Fibroblast of lung (primary cell): ENCODE results near the gene CALR3. TPM values are rescaled to one million over a fixed set of nuclear protein-coding genes. Genes with fewer than 3 reads are reported as not detected.

Experiments used
- DNase-seq, 2 donors: peaks; one replicate each; pipeline versions ENCODE4 v3.0.0 to v3.0.0-alpha.2; 2010; ENCODE audit warnings: low read depth in 2 of 2
- H2AFZ ChIP-seq: 2 replicates; pipeline ENCODE4 v1.5.1; 2012; ENCODE audit warnings: low read length, control low read depth, inconsistent platforms
- H3K27ac ChIP-seq: 2 replicates; pipeline ENCODE4 v1.5.1; 2011; ENCODE audit warnings: low read length, control low read depth; ENCODE audit not compliant: insufficient read depth
- H3K27me3 ChIP-seq: 2 replicates; pipeline ENCODE4 v1.5.1; 2011; ENCODE audit warnings: mild to moderate bottlenecking, low read length; ENCODE audit not compliant: control insufficient read depth, insufficient read depth
- H3K36me3 ChIP-seq: 2 replicates; pipeline ENCODE4 v1.5.1; 2011; ENCODE audit warnings: low read length; ENCODE audit not compliant: control insufficient read depth, insufficient read depth
- H3K4me1 ChIP-seq: 2 replicates; pipeline ENCODE4 v1.5.1; 2011; ENCODE audit warnings: low read length; ENCODE audit not compliant: control insufficient read depth, insufficient read depth; ENCODE audit errors: extremely low read depth
- H3K4me2 ChIP-seq: 2 replicates; pipeline ENCODE4 v1.5.1; 2011; ENCODE audit warnings: low read length, control low read depth; ENCODE audit not compliant: insufficient read depth; ENCODE audit errors: extremely low read depth
- H3K4me3 ChIP-seq, 4 experiments: fragments of 200-600 bp in 1 of 4; sonication (generic) in 1 of 4; replicated peaks in 1 of 4; 2 replicates each; pipeline ENCODE4 v1.5.1; 2011 to 2016; ENCODE audit warnings: low read length in 4 of 4, low read depth in 3 of 4, mild to moderate bottlenecking in 3 of 4, control low read depth in 2 of 4, inconsistent platforms in 1 of 4, mixed read lengths in 1 of 4; ENCODE audit not compliant: insufficient read depth in 1 of 4; ENCODE audit errors: control extremely low read depth in 1 of 4
- H3K79me2 ChIP-seq: 2 replicates; pipeline ENCODE4 v1.5.1; 2012; ENCODE audit warnings: mild to moderate bottlenecking, low read length, inconsistent platforms; ENCODE audit not compliant: control insufficient read depth, insufficient read depth
- H3K9ac ChIP-seq: 2 replicates; pipeline ENCODE4 v1.5.1; 2011; ENCODE audit warnings: mild to moderate bottlenecking, low read length, control low read depth; ENCODE audit not compliant: insufficient read depth
- H3K9me3 ChIP-seq: 2 replicates; pipeline ENCODE4 v1.5.1; 2012; ENCODE audit warnings: low read depth, low read length; ENCODE audit not compliant: control insufficient read depth, insufficient read depth
- H4K20me1 ChIP-seq: 2 replicates; pipeline ENCODE4 v1.5.1; 2011; ENCODE audit warnings: low read length; ENCODE audit not compliant: control insufficient read depth, insufficient read depth; ENCODE audit errors: extremely low read depth
- EZH2 ChIP-seq: IDR thresholded peaks from 2 replicates; pipeline ENCODE4 v1.5.1; 2012; ENCODE audit warnings: low read length, control low read depth, mild to moderate bottlenecking; ENCODE audit errors: missing control alignments
- polyA plus RNA-seq, 2 donors: library from polyadenylated mRNA; depleted of rRNA in 1 of 2; stranded (reverse) in 1 of 2; unstranded in 1 of 2; fragments of >200 nt; gene quantifications; 2 replicates each; pipeline ENCODE4 v1.2.1, GENCODE V29; 2011 to 2012; ENCODE audit warnings: missing spikeins in 1 of 2
- total RNA-seq: library from RNA; depleted of rRNA; stranded (reverse); fragments of >200 nt; gene quantifications from 2 replicates; pipeline ENCODE4 v1.2.1, GENCODE V29; 2014
- TF ChIP-seq, protein P1 (sequence below), 2 donors: IDR thresholded peaks in 1 of 2; conservative IDR thresholded peaks in 1 of 2; 1 replicate in 1 of 2; 2 replicates in 1 of 2; pipeline ENCODE4 v1.5.1; 2011 to 2012; ENCODE audit warnings: low read length in 2 of 2, control low read depth in 1 of 2, inconsistent platforms in 1 of 2, low read depth in 1 of 2, mild to moderate bottlenecking in 1 of 2

CALR3 gene
- total and polyA plus RNA-seq, 2 donors (not counting 1 experiment from before 2014, with no cell fraction given) = not detected

DNA sequence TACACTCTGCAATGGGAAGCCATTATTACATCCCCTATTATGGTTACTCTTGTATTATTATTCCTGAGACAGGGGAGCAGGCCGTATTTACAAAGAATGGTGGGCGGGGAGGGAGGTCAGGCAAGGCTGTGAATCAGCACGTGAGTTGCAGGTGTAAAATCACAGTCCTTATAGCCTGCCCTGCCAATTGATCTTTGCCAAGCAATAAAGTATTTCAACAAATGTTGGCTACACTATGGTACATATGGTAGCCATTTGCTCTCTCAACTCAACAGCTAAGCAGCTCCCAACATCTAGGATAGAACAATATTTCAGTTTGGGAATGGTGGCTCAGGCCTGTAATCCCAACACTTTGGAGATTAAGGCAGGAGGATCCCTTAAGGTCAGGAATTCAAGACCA, 36.3 kb downstream of the CALR3 start:
- TF ChIP-seq, protein P1, sequence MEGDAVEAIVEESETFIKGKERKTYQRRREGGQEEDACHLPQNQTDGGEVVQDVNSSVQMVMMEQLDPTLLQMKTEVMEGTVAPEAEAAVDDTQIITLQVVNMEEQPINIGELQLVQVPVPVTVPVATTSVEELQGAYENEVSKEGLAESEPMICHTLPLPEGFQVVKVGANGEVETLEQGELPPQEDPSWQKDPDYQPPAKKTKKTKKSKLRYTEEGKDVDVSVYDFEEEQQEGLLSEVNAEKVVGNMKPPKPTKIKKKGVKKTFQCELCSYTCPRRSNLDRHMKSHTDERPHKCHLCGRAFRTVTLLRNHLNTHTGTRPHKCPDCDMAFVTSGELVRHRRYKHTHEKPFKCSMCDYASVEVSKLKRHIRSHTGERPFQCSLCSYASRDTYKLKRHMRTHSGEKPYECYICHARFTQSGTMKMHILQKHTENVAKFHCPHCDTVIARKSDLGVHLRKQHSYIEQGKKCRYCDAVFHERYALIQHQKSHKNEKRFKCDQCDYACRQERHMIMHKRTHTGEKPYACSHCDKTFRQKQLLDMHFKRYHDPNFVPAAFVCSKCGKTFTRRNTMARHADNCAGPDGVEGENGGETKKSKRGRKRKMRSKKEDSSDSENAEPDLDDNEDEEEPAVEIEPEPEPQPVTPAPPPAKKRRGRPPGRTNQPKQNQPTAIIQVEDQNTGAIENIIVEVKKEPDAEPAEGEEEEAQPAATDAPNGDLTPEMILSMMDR (conservative IDR thresholded peaks at IDR 0.05 in 1 of 2, IDR thresholded peaks at IDR 0.05 in 1 of 2; ENCODE audit: low read depth in 1 of 2, low read length in 2 of 2) = no peak
- no peak for TF ChIP-seq EZH2
- Histone ChIP-seq H3K79me2 (peaks cover 78% of the 10 kb centered on the region), H4K20me1 (peaks cover 1% of the 10 kb centered on the region)

DNA sequence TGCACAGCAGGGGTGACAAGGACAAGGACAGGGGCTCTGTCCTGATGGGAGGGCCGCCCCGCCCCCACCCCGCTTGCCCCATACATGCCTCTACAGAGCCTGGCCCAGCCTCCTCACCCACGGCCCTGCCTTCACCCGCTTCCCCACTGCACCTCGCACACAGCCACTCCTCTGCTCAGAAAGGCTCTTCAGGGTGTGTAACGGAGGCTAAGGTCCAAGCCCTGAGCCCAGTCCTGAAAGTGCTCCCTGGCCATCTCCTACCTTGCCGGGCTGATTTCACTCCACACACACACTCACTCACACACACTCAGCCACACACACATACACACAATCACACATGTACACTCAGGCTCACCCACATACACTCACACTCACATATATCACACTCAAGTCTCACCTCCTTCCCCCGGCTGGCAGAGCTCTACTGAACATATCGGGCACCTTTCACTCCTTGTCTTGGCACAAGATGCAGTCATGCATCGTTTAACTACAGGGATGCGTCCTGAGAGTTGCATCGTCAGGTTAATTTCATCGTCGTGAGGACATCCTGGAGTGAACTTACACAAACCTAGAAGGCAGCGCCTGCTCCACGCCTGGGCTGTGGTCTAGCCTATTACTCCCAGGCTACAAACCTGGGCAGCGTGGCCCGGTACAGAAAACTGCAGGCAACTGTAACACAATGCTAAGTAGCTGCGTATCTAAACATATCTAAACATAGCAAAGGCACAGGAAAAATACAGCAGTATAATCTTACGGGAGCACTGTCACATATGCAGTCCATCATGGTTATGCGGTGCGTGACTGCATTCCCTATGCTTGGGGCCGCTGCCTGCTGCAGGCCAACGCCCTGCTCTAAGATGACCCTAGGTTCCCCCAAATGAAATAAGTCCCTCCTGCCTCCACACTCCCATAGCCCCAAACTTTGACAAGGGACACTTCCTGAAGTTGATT, 37.3 kb downstream of the CALR3 start:
- H3K9ac ChIP-seq = no peak overlapping the region
- H3K27me3 ChIP-seq = no peaks in the 10 kb centered on the region
- no peak overlapping the region for H3K4me2 ChIP-seq
- peaks cover 28% of the 10 kb centered on the region for H3K4me1 ChIP-seq
- H2AFZ ChIP-seq = no peak overlapping the region
- peaks cover 74% of the 10 kb centered on the region for H3K79me2 ChIP-seq
- no peaks in the 10 kb centered on the region for H3K9me3 ChIP-seq
- no peak for DNase-seq
- no peak for TF ChIP-seq EZH2
- TF ChIP-seq, protein P1 (conservative IDR thresholded peaks at IDR 0.05 in 1 of 2, IDR thresholded peaks at IDR 0.05 in 1 of 2; ENCODE audit: low read depth in 1 of 2, low read length in 2 of 2) = no peak
- peaks cover 1% of the 10 kb centered on the region for H4K20me1 ChIP-seq
- no peak overlapping the region for H3K27ac ChIP-seq
- H3K36me3 ChIP-seq = no peaks in the 10 kb centered on the region
- no peak overlapping the region for H3K4me3 ChIP-seq

More for the DNA sequence above, 36.3 kb downstream of the CALR3 start:
- Histone ChIP-seq H3K4me2 (no peak overlapping the region), H3K9ac (no peak overlapping the region), H3K27ac (no peak overlapping the region), H3K4me3 (no peak overlapping the region), H3K4me1 (peaks cover 27% of the 10 kb centered on the region), H3K9me3 (no peaks in the 10 kb centered on the region), H2AFZ (no peak overlapping the region), H3K36me3 (no peaks in the 10 kb centered on the region), H3K27me3 (no peaks in the 10 kb centered on the region)
- DNase-seq = no peak

DNA sequence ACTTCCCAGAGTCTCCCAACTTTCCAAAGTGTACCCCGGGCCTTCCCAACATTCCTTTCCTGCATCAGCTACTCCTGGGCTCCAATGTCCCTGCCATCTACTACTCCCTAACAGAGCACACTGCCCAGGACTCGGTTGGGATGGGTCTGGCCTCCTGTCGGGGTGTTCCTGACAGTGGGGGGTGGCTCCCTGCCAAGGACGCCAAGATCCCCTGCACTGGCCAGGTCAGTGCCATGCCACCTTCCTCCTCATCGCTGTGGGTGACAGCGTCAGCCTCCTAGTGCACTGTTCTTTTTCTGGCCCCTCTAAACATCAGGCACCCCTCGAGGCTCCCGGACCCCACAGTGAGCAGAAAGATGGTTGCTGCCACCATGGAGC, 38.0 kb downstream of the CALR3 start:
- H3K4me3 ChIP-seq = no peak overlapping the region
- peaks cover 70% of the 10 kb centered on the region for H3K79me2 ChIP-seq
- no peak for DNase-seq
- H3K36me3 ChIP-seq = no peaks in the 10 kb centered on the region
- H3K27ac ChIP-seq = peak overlapping the region; percentile 41
- no peaks in the 10 kb centered on the region for H3K9me3 ChIP-seq
- H3K4me2 ChIP-seq = peak overlapping the region; percentile 72
- H3K9ac ChIP-seq = no peak overlapping the region
- peaks cover 1% of the 10 kb centered on the region for H4K20me1 ChIP-seq
- TF ChIP-seq, protein P1 (conservative IDR thresholded peaks at IDR 0.05 in 1 of 2, IDR thresholded peaks at IDR 0.05 in 1 of 2; ENCODE audit: low read depth in 1 of 2, low read length in 2 of 2) = no peak
- H2AFZ ChIP-seq = no peak overlapping the region
- H3K4me1 ChIP-seq = peaks cover 25% of the 10 kb centered on the region
- H3K27me3 ChIP-seq = no peaks in the 10 kb centered on the region
